HG03378 (cell line): ENCODE results near the gene PRUNE2.
"Not testable (repeated sequence)": the region's sequence is repeated elsewhere in the genome, so short reads cannot be mapped to it uniquely, and the experiment has no call there.

ENCODE experiments used
- ATAC-seq: cut with Tn5 transposase; IDR thresholded peaks from one replicate; pipeline ENCODE4 v1.9.1; 2021; ENCODE audit warnings: mild to moderate bottlenecking, moderate library complexity; ENCODE audit not compliant: unreplicated experiment

The PRUNE2 gene, protein sequence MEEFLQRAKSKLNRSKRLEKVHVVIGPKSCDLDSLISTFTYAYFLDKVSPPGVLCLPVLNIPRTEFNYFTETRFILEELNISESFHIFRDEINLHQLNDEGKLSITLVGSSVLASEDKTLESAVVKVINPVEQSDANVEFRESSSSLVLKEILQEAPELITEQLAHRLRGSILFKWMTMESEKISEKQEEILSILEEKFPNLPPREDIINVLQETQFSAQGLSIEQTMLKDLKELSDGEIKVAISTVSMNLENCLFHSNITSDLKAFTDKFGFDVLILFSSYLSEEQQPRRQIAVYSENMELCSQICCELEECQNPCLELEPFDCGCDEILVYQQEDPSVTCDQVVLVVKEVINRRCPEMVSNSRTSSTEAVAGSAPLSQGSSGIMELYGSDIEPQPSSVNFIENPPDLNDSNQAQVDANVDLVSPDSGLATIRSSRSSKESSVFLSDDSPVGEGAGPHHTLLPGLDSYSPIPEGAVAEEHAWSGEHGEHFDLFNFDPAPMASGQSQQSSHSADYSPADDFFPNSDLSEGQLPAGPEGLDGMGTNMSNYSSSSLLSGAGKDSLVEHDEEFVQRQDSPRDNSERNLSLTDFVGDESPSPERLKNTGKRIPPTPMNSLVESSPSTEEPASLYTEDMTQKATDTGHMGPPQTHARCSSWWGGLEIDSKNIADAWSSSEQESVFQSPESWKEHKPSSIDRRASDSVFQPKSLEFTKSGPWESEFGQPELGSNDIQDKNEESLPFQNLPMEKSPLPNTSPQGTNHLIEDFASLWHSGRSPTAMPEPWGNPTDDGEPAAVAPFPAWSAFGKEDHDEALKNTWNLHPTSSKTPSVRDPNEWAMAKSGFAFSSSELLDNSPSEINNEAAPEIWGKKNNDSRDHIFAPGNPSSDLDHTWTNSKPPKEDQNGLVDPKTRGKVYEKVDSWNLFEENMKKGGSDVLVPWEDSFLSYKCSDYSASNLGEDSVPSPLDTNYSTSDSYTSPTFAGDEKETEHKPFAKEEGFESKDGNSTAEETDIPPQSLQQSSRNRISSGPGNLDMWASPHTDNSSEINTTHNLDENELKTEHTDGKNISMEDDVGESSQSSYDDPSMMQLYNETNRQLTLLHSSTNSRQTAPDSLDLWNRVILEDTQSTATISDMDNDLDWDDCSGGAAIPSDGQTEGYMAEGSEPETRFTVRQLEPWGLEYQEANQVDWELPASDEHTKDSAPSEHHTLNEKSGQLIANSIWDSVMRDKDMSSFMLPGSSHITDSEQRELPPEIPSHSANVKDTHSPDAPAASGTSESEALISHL (N-terminal part only)

DNA sequence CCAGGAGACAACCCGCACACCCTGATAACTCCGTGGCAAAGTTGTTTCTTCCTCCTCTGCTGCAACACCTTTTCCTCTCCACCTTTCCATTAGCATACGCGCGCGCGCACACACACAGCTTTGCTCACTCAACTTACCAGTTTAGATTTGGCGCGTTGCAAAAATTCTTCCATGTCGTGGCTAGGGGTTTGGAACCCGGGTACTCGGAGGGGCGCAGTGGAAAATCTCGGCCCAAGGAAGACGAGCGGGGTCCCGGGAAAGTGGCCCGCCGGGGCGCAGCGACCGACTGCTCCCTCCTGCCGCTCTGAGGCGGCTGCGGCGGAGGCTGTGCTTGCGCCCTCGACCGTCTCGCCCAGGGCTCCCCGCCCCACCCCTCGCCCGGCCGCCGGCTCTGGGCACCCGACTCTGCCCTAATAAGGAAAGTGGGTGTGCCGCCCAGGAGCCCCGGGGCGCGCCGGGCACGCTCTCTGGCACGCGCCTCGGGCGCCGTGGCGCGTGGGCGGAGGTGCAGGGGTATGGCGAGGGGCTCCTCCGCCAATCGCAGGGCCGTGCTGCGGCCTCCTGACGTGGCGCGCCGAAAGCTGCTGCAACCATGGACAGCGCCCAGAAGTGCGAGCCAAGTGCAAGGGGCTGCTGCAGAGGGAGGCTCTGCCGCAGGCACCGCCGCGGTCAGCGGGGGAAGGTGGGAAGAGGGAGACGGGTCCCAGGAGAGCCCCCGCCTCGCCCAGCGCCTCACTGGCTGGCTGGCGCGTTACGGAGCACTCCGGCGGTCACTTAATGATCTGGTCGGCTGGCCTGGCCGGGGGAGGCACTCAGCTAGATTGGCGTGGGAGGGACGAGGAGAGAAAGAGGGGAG is at the start of gene PRUNE2:
PRUNE2 (minus strand) TSS at position 324 of the 856 bp plus-strand sequence; CDS start at position 173, 151 bp downstream.
- ATAC-seq = peak; percentile 59

GRCh38 chr9:76955406-76955805 is 49.5 kb upstream of the PRUNE2 start:
- ATAC-seq = not testable (repeated sequence)

GRCh38 chr9:76949865-76950264 is 44.0 kb upstream of the PRUNE2 start:
- ATAC-seq = no peak

- no peak for ATAC-seq
These were observed 38.1 kb upstream of the PRUNE2 start for GRCh38 chr9:76944011-76944410.

- no peak for ATAC-seq
These were observed 37.1 kb upstream of the PRUNE2 start for GRCh38 chr9:76943054-76943453.

DNA sequence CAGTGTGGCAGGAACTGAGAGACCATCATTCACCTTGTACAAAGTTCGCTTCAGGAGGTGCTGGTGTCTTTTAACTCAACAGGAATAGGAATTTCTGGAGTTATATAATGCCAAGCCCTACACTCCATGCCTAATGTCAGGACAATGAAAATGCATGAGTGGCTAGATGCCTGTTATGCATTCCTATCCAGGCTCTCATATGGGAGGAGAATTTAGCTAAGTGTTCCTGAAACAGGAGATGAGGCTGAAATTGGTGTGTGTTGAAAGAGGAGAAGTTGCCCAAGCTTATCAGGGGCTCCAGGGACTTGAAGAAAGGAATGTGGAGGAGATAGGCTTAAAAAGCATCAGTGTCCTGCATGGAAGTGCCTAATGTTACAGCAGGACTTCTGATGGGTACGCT is 26.8 kb upstream of the PRUNE2 start:
- no peak for ATAC-seq

- ATAC-seq = no peak
These were observed 26.4 kb upstream of the PRUNE2 start for GRCh38 chr9:76932265-76932664.

DNA sequence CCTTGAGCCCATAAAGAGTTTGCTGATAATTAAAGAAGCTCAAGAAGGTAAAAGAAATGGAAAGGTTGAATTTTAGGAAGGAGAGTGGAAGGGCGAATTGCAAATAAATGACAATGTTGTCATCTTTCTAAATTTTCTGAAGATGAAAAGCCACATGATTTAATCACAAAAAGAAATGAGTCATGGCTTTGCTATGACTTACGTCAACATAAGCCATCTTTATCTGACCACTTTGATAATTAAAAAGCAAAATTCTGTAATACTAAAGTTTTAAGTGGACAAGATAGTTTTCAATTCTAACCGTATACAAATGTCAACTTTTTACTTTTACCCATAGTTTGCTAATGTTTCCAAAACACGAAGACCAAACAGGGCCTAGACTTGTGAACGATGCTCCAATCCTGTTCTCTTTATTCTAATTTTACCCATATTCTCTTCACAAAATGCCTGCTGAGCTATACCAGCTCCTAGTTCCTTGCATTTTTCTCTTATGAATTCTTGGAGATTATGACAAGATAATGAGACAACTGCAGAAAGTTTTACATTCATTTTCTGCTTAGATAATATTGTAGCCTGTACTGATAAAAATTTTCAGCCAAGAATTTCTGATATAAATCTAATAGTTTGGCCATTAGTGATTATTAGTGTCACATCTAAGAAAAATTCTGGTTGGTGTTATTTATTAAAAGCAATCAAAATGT is 21.8 kb upstream of the PRUNE2 start:
- ATAC-seq = no peak

DNA sequence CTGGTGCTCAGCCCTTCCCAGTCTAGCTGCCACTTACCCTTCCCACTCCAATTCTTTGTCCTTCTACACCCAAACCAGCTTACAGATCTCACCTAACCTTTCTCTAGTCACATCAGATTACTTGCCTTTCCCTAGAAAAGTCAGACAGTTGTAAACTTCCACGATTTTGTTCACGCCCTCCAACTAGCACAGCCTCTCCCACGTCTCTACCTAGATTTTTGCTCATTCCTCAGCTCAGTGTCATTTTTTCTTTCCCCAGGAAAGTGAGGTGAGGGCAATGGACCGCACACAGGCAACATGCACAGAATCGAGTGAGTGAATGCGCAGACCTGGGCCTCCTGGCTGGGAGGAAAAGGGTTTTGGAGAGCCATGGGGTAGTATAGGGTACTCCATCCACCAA is 20.9 kb upstream of the PRUNE2 start:
- ATAC-seq = no peak

GRCh38 chr9:76926324-76926741 is 20.4 kb upstream of the PRUNE2 start:
- no peak for ATAC-seq

GRCh38 chr9:76921165-76921564 is 15.3 kb upstream of the PRUNE2 start:
- ATAC-seq = no peak

- no peak for ATAC-seq
These were observed 11.4 kb upstream of the PRUNE2 start for GRCh38 chr9:76917299-76917698.

DNA sequence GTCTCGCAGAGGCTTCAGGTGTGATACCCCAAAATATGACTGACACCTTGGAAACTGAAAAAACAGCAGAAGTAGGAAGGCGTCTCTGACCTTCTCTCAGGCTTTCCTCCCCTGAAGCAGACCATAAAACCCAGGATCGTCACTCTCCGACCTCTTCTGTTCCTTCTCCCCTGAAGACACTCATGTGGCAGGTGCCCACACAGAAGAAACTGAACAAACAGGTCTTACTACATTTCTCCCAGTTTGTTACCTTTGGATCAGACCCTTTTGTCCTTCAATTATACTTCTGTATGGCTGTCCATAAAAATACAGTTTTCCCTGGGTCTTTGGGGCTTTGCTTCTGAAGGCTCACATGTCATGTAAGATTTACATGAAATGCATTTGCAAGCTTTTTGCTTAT is 10.3 kb upstream of the PRUNE2 start:
- ATAC-seq = no peak

- ATAC-seq = no peak
These were observed 7.6 kb upstream of the PRUNE2 start for GRCh38 chr9:76913467-76913866.

DNA sequence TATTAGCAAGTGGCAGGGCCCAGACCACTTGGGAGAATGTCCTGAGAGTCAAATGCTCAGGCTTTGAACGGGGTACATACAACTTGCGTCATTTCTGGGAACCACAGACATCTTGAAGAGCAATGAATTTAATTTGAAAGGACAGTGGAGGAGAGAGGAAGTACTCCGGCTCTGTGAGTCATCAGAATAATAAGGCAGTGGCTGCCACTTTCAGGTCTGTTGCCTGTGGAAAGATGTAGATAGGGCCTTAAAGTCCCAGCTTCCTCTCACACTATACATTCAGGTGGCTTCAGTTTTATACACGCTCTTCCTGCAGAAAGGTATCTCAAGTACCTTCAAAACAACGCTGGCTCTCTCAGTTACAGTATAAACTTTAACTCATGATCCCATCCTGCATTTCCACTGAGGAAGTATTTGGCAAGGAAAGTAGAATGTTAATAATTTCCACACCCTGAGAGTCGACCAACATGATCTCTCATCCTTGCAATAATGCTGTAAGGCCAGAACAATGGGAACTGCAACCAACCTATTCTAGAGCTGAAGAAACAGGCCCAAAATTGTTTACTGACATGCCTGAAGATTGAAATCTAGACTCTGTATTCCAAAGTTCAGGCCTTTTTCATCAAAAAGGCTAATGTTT is 6.8 kb upstream of the PRUNE2 start:
- peak; percentile 89 for ATAC-seq

- ATAC-seq = no peak
These were observed 6.1 kb upstream of the PRUNE2 start for GRCh38 chr9:76911971-76912370.

- ATAC-seq = no peak
These were observed 4.9 kb upstream of the PRUNE2 start for GRCh38 chr9:76910861-76911260.

DNA sequence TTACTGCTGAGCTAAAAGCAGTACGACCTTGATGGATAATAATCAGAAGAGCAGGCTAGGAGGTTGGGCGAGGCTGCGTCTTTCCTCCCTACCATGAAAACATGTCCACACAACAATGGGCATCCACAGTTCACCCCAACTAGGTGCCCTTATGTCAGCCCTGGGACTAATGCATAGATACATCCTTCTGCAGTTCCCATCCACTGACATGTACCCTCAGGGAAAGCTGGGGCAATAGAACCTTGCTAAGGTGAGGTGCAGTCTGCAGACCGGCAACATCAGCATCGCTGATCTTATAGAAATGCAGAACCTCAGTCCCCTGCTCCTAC is 697 bp upstream of the PRUNE2 start:
- no peak for ATAC-seq
